Endothelial cell of umbilical vein (primary cell): ENCODE data around the gene ZNF462.

Experiments used
- EZH2 ChIP-seq: IDR thresholded peaks from 2 replicates; pipeline ENCODE4 v1.6.1; 2012; ENCODE audit warnings: borderline replicate concordance, low read depth, mild to moderate bottlenecking, moderate library complexity, low read length, inconsistent platforms; ENCODE audit not compliant: severe bottlenecking
- POLR2AphosphoS5 ChIP-seq: IDR thresholded peaks from 2 replicates; pipeline ENCODE4 v1.6.1; 2012; ENCODE audit warnings: low read depth, mild to moderate bottlenecking, control low read depth, low read length, moderate library complexity; ENCODE audit not compliant: insufficient read depth

- TF ChIP-seq EZH2 = no peak
- TF ChIP-seq POLR2AphosphoS5 = no peak
Measured at GRCh38 chr9:106869028-106869427, 6.1 kb downstream of the ZNF462 start.
